ENCODE results near the gene MLKL.
"Not testable (repeated sequence)": the region's sequence is repeated elsewhere in the genome, so short reads cannot be mapped to it uniquely, and the experiment has no call there.

Gene MLKL

GRCh38 chr16:74695450-74696422, 4.9 kb downstream of the MLKL start:
- peak; percentile 68 for DNase-seq

- DNase-seq, result no peak
These were observed 9.4 kb downstream of the MLKL start for GRCh38 chr16:74691093-74691855.

- DNase-seq, result no peak
These were observed 18.1 kb downstream of the MLKL start for GRCh38 chr16:74682556-74682955.

GRCh38 chr16:74680681-74681080, 20.0 kb downstream of the MLKL start:
- DNase-seq, result no peak

- no peak for DNase-seq
These were observed 20.7 kb downstream of the MLKL start for GRCh38 chr16:74679983-74680382.

GRCh38 chr16:74677868-74678267, 22.8 kb downstream of the MLKL start:
- DNase-seq, result no peak

GRCh38 chr16:74673876-74674275, 26.8 kb downstream of the MLKL start:
- no peak for DNase-seq

- not testable (repeated sequence) for DNase-seq
These were observed 31.8 kb downstream of the MLKL start for GRCh38 chr16:74668877-74669276.

GRCh38 chr16:74667255-74667700, 33.4 kb downstream of the MLKL start:
- DNase-seq, result peak; percentile 77

GRCh38 chr16:74666425-74667254, 34.0 kb downstream of the MLKL start, which contains the start of gene RFWD3:
Gene RFWD3 (minus strand): TSS chr16:74666877. CDS start chr16:74661449, 5,428 bp downstream.
- peak; percentile 95 for DNase-seq

- no peak for DNase-seq
These were observed 34.6 kb downstream of the MLKL start for GRCh38 chr16:74666010-74666421.

- no peak for DNase-seq
These were observed 39.6 kb downstream of the MLKL start for GRCh38 chr16:74661064-74661463.

- no peak for DNase-seq
These were observed 40.3 kb downstream of the MLKL start for GRCh38 chr16:74660383-74660782.

GRCh38 chr16:74659041-74659440, 41.6 kb downstream of the MLKL start:
- DNase-seq, result no peak

- DNase-seq, result no peak
These were observed 42.6 kb downstream of the MLKL start for GRCh38 chr16:74657870-74658642.

- DNase-seq, result no peak
These were observed 46.1 kb downstream of the MLKL start for GRCh38 chr16:74654536-74655050.

- DNase-seq, result not testable (repeated sequence)
These were observed 47.8 kb downstream of the MLKL start for GRCh38 chr16:74652883-74653282.

GRCh38 chr16:74652249-74652648, 48.4 kb downstream of the MLKL start:
- DNase-seq, result no peak

GRCh38 chr16:74651841-74652240, 48.8 kb downstream of the MLKL start:
- no peak for DNase-seq

GRCh38 chr16:74650966-74651567, 49.6 kb downstream of the MLKL start:
- no peak for DNase-seq

GRCh38 chr16:74649839-74650504, 50.7 kb downstream of the MLKL start:
- no peak for DNase-seq
